Neutrophil (primary cell): ENCODE results near the gene JAK1.

Source experiments
- H3K27ac ChIP-seq: fragments of 200-600 bp; sonication (generic); 2 replicates; pipeline ENCODE4 v1.5.1; 2016; ENCODE audit warnings: mild to moderate bottlenecking, moderate library complexity
- H3K27me3 ChIP-seq: fragments of 200-600 bp; sonication (generic); 2 replicates; pipeline ENCODE4 v1.6.0; 2016; ENCODE audit warnings: mild to moderate bottlenecking
- H3K36me3 ChIP-seq: fragments of 200-600 bp; sonication (generic); 2 replicates; pipeline ENCODE4 v1.5.1; 2017
- H3K4me1 ChIP-seq, 2 experiments: fragments of 200-600 bp in 1 of 2; sonication (generic) in 1 of 2; 1 replicate in 1 of 2; 2 replicates in 1 of 2; pipeline versions ENCODE4 v1.5.1 to v1.6.1; 2013 to 2016; ENCODE audit warnings: low read depth in 1 of 2, low read length in 1 of 2, mild to moderate bottlenecking in 1 of 2, moderate library complexity in 1 of 2; ENCODE audit not compliant: control insufficient read depth in 1 of 2, insufficient read depth in 1 of 2
- H3K4me3 ChIP-seq, 2 experiments: fragments of 200-600 bp in 1 of 2; sonication (generic) in 1 of 2; 1 replicate in 1 of 2; 2 replicates in 1 of 2; pipeline ENCODE4 v1.5.1; 2013 to 2016; ENCODE audit warnings: low read depth in 1 of 2, low read length in 1 of 2, mild to moderate bottlenecking in 1 of 2, moderate library complexity in 1 of 2
- H3K9me3 ChIP-seq: fragments of 200-600 bp; sonication (generic); 2 replicates; pipeline ENCODE4 v1.5.1; 2016
- TF ChIP-seq, protein P1 (sequence below): fragments of 200-600 bp; sonication (generic); IDR thresholded peaks from 2 replicates; pipeline ENCODE4 v1.5.1; 2016; ENCODE audit warnings: antibody characterized with exemption

JAK1 gene

DNA sequence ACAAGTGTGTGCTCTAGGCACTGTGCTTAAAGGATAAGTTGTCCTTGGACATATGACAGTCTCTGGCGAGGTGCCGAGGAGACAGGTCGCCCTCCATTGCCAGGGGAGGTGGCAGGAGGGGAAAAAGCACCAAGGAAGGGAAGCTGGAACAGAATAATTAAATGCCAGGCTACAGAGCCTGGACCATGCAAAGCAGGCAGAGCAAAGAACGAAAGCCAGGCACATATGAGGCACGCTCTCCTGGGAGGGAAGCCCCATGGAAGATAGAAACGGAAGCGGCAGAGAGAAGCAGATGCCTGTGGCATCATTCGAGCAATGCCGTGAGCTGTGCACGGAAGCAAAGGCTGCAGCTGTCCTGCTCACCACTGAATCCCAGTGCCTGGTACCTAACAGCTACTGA is 91.2 kb downstream of the JAK1 start:
- TF ChIP-seq, protein P1, sequence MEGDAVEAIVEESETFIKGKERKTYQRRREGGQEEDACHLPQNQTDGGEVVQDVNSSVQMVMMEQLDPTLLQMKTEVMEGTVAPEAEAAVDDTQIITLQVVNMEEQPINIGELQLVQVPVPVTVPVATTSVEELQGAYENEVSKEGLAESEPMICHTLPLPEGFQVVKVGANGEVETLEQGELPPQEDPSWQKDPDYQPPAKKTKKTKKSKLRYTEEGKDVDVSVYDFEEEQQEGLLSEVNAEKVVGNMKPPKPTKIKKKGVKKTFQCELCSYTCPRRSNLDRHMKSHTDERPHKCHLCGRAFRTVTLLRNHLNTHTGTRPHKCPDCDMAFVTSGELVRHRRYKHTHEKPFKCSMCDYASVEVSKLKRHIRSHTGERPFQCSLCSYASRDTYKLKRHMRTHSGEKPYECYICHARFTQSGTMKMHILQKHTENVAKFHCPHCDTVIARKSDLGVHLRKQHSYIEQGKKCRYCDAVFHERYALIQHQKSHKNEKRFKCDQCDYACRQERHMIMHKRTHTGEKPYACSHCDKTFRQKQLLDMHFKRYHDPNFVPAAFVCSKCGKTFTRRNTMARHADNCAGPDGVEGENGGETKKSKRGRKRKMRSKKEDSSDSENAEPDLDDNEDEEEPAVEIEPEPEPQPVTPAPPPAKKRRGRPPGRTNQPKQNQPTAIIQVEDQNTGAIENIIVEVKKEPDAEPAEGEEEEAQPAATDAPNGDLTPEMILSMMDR: no peak
- no peak overlapping the region for H3K27ac ChIP-seq
- H3K9me3 ChIP-seq: no peaks in the 10 kb centered on the region
- H3K4me1 ChIP-seq: peaks cover 5 to 11% of the 10 kb centered on the region in 2 experiments
- no peaks in the 10 kb centered on the region for H3K27me3 ChIP-seq
- peaks cover 90% of the 10 kb centered on the region for H3K36me3 ChIP-seq
- H3K4me3 ChIP-seq: no peak overlapping the region

DNA sequence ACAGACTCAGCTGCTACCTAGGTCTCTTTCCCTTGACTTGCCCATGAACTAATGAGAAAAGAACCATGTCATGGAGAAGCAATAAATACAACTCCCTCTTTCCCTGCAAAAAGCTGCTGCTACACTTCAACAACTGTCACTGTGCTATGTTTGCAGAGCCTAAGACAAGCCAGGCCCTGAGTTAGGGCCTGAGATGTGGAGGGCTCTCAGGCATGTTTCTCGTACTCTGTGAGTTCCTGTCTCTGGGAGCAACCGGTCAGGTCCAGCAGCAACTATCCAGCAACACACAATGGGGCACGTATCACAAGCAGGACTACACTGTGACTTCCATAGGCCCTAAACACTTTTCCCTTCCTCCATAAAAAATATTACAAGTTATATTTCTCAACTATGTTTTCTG is 91.7 kb downstream of the JAK1 start:
- H3K27me3 ChIP-seq: no peaks in the 10 kb centered on the region
- H3K4me1 ChIP-seq: peaks cover 5 to 11% of the 10 kb centered on the region in 2 experiments
- TF ChIP-seq, protein P1: no peak
- H3K9me3 ChIP-seq: no peaks in the 10 kb centered on the region
- no peak overlapping the region for H3K27ac ChIP-seq
- H3K4me3 ChIP-seq: no peak overlapping the region
- H3K36me3 ChIP-seq: peaks cover 95% of the 10 kb centered on the region

DNA sequence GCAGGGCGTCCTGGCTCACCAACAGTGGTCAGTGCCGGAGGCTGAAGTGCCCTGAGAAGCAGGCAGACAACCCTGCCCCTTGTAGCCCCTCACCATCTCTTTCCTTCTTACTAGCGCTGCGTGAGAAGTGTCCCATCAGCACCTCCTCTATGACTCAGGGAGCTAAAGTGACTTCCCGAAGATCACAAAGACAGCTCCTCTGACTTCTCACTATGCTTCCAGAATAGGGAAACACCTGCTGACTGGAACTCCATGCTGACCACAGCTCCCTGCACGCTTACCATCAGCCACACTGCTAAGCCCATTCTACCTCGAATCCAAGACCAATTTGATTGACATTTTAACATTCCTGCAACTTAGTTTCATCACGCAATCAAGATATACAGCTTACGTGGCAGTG is 92.8 kb downstream of the JAK1 start:
- Histone ChIP-seq H3K4me3 (no peak overlapping the region), H3K27ac (no peak overlapping the region), H3K36me3 (peaks cover 95% of the 10 kb centered on the region)

DNA sequence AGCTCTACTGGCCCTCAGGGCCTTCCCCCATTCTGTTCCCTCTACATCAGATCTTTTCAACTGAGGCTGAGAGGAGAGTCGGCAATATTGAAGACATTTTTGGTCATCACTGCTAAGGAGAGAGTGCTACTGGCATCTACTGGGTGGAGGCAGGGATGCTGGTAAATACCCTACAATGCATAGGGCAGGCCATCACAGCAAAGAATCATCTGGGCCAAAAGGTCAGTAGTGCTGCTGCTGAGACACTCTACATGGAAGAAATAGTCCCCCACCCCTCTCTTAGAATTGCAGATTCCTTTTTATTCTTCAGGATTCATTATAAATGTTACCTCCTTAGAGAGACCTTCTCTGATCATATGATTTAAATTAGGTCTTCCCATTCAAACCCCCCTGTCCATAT is 94.3 kb downstream of the JAK1 start:
- H3K27me3 ChIP-seq: no peaks in the 10 kb centered on the region
- H3K36me3 ChIP-seq: peaks cover 96% of the 10 kb centered on the region
- no peak overlapping the region for H3K27ac ChIP-seq
- H3K9me3 ChIP-seq: no peaks in the 10 kb centered on the region
- TF ChIP-seq, protein P1: no peak
- H3K4me1 ChIP-seq: peaks cover under 1 to 2% of the 10 kb centered on the region in 2 experiments
- H3K4me3 ChIP-seq: no peak overlapping the region

More for the DNA sequence above, 92.8 kb downstream of the JAK1 start:
- TF ChIP-seq, protein P1: no peak
- no peaks in the 10 kb centered on the region for H3K9me3 ChIP-seq
- H3K27me3 ChIP-seq: no peaks in the 10 kb centered on the region
- H3K4me1 ChIP-seq: peaks cover 5 to 11% of the 10 kb centered on the region in 2 experiments

DNA sequence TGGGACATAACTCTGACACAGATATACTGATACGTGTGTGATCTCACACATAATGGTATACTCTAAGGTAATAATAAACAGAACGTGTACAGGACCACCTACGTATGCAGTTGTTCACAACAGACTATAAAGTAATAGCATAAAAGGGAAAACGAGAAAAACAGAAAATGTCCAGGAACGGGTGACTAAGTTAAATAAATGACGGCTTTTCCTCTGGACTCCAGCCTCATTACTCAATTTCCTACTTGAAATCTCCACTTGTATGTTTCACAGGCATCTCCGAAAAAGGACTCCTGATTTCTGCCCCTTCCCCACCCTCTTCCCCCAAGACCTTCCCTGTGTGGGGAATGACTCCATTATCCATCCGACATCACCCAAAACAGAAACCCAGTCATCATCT is 95.1 kb downstream of the JAK1 start:
- Histone ChIP-seq H3K36me3 (peaks cover 99% of the 10 kb centered on the region), H3K27ac (no peak overlapping the region), H3K9me3 (no peaks in the 10 kb centered on the region), H3K4me3 (no peak overlapping the region), H3K4me1 (no peaks in the 10 kb centered on the region), H3K27me3 (no peaks in the 10 kb centered on the region)
- TF ChIP-seq, protein P1: no peak

DNA sequence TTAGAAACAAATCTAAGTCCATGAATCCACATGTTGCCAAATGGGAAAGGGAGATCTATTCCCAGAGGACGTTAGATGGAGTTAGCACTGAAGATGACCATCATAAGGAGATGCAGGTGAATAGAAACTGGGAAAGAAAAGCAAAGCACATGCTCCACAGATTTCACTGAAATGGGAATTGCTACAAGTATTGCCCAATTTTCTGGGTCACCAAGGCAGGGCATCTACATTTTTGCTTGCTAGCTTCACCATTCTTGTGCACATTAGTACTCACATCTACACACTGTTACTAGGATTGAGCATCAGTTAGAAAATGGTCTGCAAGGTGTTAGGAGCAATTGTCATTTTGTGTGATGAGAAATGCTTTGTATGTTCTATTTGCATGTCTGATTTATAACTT is 99.1 kb downstream of the JAK1 start:
- H3K4me3 ChIP-seq: no peak overlapping the region
- peaks cover 25 to 30% of the 10 kb centered on the region in 2 experiments for H3K4me1 ChIP-seq
- H3K27me3 ChIP-seq: no peaks in the 10 kb centered on the region
- H3K36me3 ChIP-seq: peaks cover 76% of the 10 kb centered on the region
- H3K9me3 ChIP-seq: no peaks in the 10 kb centered on the region
- TF ChIP-seq, protein P1: no peak
- no peak overlapping the region for H3K27ac ChIP-seq
